Hematopoietic multipotent progenitor cell (in vitro differentiated cells): ENCODE results near the gene FAM163B. TPM values are rescaled to one million over a fixed set of nuclear protein-coding genes. Genes with fewer than 3 reads are reported as not detected.

ENCODE experiments used
- DNase-seq, 3 donors: peaks; one replicate each; pipeline ENCODE4 v3.0.0-alpha.2; 2011 to 2015; ENCODE audit warnings: low read depth in 2 of 3, low spot score in 2 of 3
- total RNA-seq: library from RNA; depleted of rRNA; stranded (reverse); fragments of >200 nt; gene quantifications from one replicate; pipeline ENCODE4 v1.2.3, GENCODE V29; 2012

The FAM163B gene
- total RNA-seq, 1 donor: under 0.01 TPM

DNA sequence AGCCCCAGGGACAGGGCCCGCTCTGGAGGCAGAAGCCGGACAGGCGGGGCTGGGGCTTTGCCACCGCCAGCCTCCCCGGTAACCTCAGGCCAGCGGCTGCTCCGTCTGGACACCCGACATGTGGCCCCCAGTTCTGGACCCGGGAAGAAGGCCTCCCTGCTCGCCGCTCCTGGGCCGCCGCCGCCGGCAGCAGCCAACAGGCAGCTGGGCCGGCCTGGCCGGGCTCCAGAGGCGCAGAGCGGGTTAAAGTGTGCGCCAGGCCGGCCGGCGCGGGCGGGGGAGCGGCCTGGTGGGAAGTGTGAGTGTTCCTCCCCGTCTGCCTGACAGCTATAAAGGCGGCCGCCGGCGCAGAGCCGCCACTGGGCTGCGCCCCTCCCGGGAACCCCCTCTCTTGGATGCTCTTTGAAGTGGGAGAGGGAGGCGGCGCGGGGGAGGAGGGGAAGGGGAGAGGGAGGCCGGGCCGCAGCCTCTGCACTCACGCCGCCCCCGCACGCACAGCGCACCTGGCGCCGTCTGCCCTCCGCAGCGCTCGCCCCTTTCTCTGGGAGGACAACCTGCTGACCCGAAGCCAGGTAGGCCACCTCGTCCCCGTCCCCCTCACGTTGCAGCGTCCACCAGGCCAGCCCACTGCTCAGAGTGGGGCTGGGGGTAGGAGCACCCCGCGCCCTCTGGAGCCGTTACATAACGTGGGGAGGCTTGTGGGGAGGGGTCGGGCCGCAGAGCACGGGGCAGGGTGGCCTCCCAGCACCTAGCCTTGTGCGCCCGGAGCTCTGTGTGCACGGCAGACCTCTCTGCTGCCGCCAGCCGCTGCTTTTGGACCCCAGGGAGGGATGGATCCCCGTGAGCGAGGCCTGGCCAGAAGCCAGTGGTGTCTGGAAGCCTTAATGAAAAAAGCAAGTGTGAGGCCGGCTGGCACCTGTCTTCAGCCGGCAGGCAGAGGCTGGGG is 74.6 kb downstream of the FAM163B start, which contains the start of gene ADAMTSL2:
TSS of gene ADAMTSL2 (plus strand) at position 359 of the 946 bp plus-strand sequence. CDS start 2,009 bp downstream, outside the sequence.
- peak in 2 of 3 donors; percentile 56 to 61 for DNase-seq

- peak in 1 of 3 donors; percentile 39 for DNase-seq
These were observed 75.3 kb downstream of the FAM163B start for GRCh38 chr9:133533857-133534256.

DNA sequence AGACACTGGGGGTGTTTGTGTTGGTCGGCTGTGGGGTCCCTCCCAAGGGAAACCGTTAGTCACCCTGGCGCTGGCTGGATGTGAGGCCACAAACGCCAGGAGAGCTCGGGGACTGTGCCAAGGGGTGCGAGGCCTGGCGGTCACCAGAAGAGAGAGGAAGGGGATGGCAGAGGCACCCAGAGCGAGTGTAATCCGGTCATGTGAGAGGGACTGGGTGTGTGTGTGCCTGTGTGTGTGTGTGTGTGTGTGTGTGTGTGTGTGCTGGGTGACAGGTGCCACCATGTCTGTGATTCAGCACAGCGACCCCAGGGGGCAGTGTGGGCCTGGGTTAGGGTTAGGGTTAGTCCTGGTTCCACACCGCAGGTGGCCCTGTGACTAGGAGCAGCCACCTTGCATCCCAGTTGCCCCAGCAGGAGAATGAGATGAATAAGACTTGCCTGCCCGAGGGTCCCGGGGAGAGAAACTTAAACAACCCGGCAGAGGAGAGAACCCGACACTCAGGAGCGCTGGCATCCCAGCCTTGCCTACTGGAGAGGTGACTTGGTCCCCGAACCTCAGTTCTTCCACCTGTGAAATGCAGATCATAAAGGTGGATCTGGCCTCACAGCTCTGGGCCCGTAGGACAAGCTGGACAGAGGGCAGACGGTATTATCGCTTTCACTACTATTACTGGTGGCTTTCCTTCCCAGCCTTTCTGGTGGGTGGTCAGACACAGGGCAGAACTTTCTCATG is 76.1 kb downstream of the FAM163B start:
- DNase-seq: peak; percentile 31 to 89 (median 80)

DNA sequence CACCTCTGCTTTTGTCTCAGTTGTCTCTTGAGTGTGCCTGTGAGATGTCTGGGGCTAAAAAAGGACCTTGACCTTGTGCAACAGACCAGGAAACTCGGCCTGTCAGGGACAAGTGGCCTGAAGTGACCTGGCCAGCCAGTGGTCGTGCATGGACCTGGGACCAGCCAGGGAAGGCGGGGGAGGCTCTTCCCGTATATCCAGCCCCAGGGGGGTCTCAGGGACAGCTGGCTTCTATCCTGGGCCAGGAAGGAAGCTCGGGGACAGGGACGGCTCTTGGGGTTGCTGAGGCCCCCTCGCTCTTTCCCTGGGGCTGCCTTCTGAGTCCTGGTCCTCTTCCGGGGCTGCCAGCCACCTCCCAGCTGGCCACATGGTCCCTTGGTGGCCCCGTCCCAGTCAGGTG is 77.9 kb downstream of the FAM163B start:
- DNase-seq: no peak

DNA sequence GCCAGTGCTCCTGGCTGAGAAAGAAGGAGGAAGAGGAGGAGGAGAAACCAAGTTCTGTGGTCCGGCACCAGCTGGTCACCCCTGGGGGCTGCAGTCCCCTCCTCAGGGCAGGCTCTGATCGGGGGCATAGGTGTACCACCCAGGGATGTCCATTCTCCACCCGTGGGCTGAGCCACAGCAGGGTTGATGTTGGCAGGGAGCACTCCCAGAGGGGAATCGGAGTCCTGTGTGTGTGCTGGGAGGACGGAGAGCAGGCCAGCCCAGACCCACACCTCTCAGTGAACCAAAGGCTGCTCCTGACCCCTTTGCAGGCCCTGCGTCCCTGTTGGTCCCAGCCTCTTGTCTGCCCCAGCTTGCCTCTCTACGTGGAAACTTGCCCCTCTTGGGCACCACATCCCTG is 79.3 kb downstream of the FAM163B start:
- DNase-seq: no peak

DNA sequence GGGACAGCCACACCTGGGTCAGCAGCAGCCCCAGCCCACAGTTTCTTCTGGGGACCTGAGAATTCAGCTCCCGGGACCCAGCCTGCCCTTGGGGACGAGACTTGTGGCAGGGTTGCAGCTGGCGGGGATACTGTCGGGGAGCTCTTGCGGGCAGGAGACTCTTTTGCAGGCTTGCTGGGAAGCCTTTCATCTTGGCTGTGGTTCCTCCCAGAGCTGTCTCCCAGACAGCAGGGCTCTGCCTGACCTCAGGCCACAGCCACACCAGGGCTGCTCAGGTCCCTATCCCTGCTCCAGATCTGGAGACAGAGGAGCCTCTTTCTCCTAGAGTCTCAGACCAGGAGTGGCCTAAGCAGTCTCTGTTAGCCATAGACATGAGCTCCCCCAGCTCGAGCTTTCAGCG is 79.7 kb downstream of the FAM163B start:
- DNase-seq: no peak

GRCh38 chr9:133528876-133529241 is 80.3 kb downstream of the FAM163B start:
- DNase-seq: no peak

DNA sequence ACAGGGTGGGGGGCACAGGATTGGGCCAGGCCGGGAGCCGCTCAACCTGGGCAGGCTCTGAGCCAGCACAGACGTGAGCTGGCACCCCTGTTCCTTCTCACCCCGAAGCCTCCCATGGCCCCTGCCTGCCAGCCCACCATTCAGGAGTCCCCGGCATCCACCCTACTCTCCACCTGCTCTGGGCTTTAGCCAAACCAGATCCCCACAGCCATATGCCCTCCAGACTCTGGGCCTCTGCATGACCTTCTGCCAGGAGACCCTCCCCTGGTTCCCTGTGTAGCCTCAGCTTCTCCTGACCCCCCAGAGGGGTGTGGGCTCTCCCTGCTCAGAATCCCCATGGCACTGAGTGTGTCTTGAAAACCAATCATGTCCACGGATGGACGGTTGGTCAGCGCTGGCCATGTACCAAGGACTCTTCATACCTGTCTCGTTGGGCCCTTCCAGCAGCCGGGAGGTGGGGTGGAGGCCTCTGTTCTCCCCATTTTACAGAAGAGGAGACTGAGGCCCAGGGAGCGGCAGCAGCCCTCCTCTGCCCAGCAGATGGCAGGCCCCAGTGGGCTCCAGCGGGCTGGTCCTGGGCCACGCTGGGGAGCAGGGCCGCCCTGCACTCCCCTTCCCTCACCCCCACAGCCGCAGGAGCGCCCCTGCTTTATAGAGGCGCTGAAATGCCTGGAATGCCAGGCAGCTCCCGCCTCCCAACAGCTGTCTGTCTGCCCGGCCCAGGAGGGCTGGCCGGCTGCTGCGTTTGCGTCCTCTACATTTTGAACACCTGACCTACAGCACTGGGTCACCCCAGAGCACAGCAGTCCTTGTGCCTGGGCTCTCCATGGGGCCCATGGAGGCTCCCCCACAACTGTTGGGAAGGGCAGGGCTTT is 81.0 kb downstream of the FAM163B start:
- no peak for DNase-seq

GRCh38 chr9:133527444-133527920 is 81.7 kb downstream of the FAM163B start:
- no peak for DNase-seq

Other genes with a start within 250 kb of the FAM163B start
- 196 TPM for gene SURF4, start 233.3 kb downstream of the FAM163B start, total RNA-seq
- gene STKLD1, start 233.0 kb downstream of the FAM163B start, total RNA-seq: 0.81 TPM
- 29.9 TPM for gene REXO4, start 191.4 kb downstream of the FAM163B start, total RNA-seq
- 1.6 TPM for gene ADAMTS13, start 187.0 kb downstream of the FAM163B start, total RNA-seq
- gene CACFD1, start 149.4 kb downstream of the FAM163B start, total RNA-seq: 5.4 TPM
- gene SLC2A6, start 130.3 kb downstream of the FAM163B start, total RNA-seq: 6.5 TPM
- gene MYMK, start 84.4 kb downstream of the FAM163B start, total RNA-seq: not detected
- under 0.01 TPM for gene ADAMTSL2, start 74.7 kb downstream of the FAM163B start, total RNA-seq
- gene DBH, start 27.0 kb upstream of the FAM163B start, total RNA-seq: not detected
- 10.5 TPM for gene SARDH, start 129.0 kb upstream of the FAM163B start, total RNA-seq